ENCODE measurements around the gene WDR38. TPM values are rescaled to one million over a fixed set of nuclear protein-coding genes. Genes with fewer than 3 reads are reported as not detected.

Gene WDR38
- total and polyA plus RNA-seq, 2 of the 13 experiments (the other 11 are each of a cell fraction or from before 2014, with no cell fraction given): not detected

DNA sequence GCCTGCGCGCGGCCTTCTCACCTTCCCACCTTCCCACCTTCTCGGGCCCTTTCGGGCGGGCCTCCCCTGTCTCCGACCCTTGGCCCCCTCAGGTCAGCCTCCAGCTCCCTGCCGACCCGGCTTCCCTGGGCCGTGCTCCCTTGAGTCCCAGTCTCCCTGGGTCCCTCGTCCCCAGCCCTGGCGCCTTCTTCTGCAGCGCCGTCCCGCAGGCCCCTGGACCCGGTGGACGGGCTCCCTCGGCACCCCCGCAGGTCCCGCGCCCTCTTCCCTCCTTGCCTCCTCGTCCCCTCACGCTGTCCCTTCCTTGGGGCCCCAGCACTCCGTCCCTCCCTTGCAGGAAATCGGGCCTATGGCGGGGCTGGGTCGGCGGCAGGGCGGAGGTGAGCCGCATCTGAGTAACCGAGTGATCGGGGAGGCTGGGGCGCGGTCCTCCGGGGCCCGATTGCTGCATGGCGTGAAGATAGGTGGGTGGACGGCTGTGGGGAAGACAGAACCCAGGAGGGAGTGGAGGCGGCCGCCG is 16.3 kb downstream of the WDR38 start (continued):
- TF ChIP-seq BRD4 (CRISPR knock-in tag; IDR thresholded peaks at IDR 0.05): no peak
- TF ChIP-seq POLR2AphosphoS5 (IDR thresholded peaks at IDR 0.05; ENCODE audit: low read depth, low read length): no peak
- TF ChIP-seq ZNF850 (CRISPR knock-in tag; conservative IDR thresholded peaks at IDR 0.05): no peak
- TF ChIP-seq SP4 (CRISPR knock-in tag; IDR thresholded peaks at IDR 0.05): no peak
- TF ChIP-seq SRSF9 (IDR thresholded peaks at IDR 0.05; ENCODE audit: borderline replicate concordance, insufficient read depth, low read depth, low read length, poor library complexity, severe bottlenecking): no peak
- TF ChIP-seq, protein P1, sequence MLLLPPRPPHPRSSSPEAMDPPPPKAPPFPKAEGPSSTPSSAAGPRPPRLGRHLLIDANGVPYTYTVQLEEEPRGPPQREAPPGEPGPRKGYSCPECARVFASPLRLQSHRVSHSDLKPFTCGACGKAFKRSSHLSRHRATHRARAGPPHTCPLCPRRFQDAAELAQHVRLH (CRISPR knock-in tag; IDR thresholded peaks at IDR 0.05; ENCODE audit: borderline replicate concordance, low read depth): no peak
- no peak for TF ChIP-seq RBM39 (IDR thresholded peaks at IDR 0.05; ENCODE audit: low read depth, low read length, poor library complexity, severe bottlenecking)
- TF ChIP-seq SMAD3 (CRISPR knock-in tag; IDR thresholded peaks at IDR 0.05): no peak
- no peak; the same call in 1 of the 2 replicates for TF ChIP-seq RFXAP (CRISPR knock-in tag; IDR thresholded peaks at IDR 0.05; ENCODE audit: borderline replicate concordance)
- TF ChIP-seq MATR3 (CRISPR knock-in tag; IDR thresholded peaks at IDR 0.05): no peak
- no peak for TF ChIP-seq IRF1 (CRISPR knock-in tag; IDR thresholded peaks at IDR 0.05; ENCODE audit: low read depth)
- TF ChIP-seq, protein P2, sequence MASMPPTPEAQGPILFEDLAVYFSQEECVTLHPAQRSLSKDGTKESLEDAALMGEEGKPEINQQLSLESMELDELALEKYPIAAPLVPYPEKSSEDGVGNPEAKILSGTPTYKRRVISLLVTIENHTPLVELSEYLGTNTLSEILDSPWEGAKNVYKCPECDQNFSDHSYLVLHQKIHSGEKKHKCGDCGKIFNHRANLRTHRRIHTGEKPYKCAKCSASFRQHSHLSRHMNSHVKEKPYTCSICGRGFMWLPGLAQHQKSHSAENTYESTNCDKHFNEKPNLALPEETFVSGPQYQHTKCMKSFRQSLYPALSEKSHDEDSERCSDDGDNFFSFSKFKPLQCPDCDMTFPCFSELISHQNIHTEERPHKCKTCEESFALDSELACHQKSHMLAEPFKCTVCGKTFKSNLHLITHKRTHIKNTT (CRISPR knock-in tag; IDR thresholded peaks at IDR 0.05): no peak
- TF ChIP-seq SRSF4 (IDR thresholded peaks at IDR 0.05; ENCODE audit: low read depth, low read length, poor library complexity, severe bottlenecking): no peak
- TF ChIP-seq, protein P3, sequence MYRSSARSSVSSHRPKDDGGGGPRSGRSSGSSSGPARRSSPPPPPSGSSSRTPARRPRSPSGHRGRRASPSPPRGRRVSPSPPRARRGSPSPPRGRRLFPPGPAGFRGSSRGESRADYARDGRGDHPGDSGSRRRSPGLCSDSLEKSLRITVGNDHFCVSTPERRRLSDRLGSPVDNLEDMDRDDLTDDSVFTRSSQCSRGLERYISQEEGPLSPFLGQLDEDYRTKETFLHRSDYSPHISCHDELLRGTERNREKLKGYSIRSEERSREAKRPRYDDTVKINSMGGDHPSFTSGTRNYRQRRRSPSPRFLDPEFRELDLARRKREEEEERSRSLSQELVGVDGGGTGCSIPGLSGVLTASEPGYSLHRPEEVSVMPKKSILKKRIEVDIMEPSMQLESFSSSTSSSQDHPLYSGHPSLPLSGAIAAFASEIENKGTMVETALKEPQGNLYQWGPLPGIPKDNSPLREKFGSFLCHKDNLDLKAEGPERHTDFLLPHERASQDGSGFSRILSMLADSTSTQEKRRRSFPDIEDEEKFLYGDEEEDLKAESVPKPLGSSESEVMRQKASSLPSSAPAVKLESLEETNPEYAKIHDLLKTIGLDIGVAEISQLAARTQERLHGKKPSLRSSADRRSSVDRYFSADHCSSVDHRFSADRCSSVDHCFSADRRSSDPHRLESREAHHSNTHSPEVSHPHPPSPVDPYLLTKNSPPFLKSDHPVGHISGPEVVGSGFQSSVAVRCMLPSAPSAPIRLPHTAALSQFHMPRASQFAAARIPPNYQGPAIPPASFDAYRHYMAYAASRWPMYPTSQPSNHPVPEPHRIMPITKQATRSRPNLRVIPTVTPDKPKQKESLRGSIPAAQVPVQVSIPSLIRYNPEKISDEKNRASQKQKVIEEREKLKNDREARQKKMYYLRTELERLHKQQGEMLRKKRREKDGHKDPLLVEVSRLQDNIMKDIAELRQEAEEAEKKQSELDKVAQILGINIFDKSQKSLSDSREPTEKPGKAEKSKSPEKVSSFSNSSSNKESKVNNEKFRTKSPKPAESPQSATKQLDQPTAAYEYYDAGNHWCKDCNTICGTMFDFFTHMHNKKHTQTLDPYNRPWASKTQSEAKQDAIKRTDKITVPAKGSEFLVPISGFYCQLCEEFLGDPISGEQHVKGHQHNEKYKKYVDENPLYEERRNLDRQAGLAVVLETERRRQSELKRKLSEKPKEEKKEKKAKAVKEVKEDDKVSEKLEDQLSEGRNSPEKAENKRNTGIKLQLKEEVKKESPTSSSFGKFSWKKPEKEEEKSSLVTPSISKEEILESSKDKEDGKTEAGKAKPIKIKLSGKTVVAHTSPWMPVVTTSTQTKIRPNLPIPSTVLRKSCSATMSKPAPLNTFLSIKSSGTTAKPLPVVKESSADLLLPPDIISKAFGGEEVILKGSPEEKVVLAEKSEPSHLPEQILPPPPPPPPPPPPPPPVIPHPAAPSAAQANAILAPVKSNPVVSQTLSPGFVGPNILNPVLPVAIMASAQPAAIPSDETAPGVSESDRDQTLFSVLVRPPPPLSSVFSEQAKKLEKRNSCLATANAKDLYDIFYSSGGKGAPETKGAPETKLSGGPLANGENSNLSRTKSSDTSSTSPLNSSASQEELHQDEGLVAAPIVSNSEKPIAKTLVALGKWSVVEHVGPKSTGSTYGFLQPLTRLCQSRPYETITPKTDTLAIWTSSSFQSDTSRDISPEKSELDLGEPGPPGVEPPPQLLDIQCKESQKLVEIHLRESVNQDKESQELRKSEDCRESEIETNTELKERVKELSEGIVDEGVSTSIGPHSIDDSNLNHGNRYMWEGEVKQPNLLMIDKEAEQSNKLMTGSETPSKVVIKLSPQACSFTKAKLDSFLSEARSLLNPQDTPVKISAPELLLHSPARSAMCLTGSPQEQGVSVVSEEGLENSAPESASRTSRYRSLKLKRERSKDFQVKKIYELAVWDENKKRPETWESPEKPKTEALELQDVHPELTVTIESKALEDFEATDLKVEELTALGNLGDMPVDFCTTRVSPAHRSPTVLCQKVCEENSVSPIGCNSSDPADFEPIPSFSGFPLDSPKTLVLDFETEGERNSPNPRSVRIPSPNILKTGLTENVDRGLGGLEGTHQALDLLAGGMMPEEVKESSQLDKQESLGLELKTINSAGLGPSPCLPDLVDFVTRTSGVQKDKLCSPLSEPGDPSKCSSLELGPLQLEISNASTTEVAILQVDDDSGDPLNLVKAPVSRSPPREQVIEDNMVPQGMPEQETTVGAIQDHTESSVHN (CRISPR knock-in tag; IDR thresholded peaks at IDR 0.05): no peak
- no peak for TF ChIP-seq KLF12 (CRISPR knock-in tag; IDR thresholded peaks at IDR 0.05; ENCODE audit: borderline replicate concordance)
- TF ChIP-seq, protein P4, sequence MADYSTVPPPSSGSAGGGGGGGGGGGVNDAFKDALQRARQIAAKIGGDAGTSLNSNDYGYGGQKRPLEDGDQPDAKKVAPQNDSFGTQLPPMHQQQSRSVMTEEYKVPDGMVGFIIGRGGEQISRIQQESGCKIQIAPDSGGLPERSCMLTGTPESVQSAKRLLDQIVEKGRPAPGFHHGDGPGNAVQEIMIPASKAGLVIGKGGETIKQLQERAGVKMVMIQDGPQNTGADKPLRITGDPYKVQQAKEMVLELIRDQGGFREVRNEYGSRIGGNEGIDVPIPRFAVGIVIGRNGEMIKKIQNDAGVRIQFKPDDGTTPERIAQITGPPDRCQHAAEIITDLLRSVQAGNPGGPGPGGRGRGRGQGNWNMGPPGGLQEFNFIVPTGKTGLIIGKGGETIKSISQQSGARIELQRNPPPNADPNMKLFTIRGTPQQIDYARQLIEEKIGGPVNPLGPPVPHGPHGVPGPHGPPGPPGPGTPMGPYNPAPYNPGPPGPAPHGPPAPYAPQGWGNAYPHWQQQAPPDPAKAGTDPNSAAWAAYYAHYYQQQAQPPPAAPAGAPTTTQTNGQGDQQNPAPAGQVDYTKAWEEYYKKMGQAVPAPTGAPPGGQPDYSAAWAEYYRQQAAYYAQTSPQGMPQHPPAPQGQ (CRISPR knock-in tag; IDR thresholded peaks at IDR 0.05; ENCODE audit: borderline replicate concordance): no peak
- 0 out of 2 replicates have a peak, but pooled peaks have one; percentile 7 for TF ChIP-seq JUN (CRISPR knock-in tag; IDR thresholded peaks at IDR 0.05)
